Breast epithelium (tissue), 4 donors: Measurements from ENCODE around the gene MYOM3. TPM values are rescaled to one million over a fixed set of nuclear protein-coding genes. Genes with fewer than 3 reads are reported as not detected.
A peak's percentile ranks its signal among the peaks of the same experiment; 100 is the strongest.

Experiments
- DNase-seq, 2 donors: peaks; one replicate each; pipeline ENCODE4 v3.0.0-alpha.2; 2019; ENCODE audit warnings: low spot score in 2 of 2
- H3K27ac ChIP-seq, 2 donors: fragments of 200-600 bp; sonication (generic) in 1 of 2; one replicate each; pipeline ENCODE4 v1.5.1; 2016 to 2019; ENCODE audit warnings: mild to moderate bottlenecking in 1 of 2
- H3K27me3 ChIP-seq, 2 donors: fragments of 200-600 bp; sonication (generic) in 1 of 2; one replicate each; pipeline versions ENCODE4 v1.5.1 to v1.6.0; 2017 to 2019; ENCODE audit warnings: control low read depth in 1 of 2, mild to moderate bottlenecking in 1 of 2
- H3K36me3 ChIP-seq: fragments of 200-600 bp; one replicate; pipeline ENCODE4 v1.5.1; 2019
- H3K4me1 ChIP-seq, 2 donors: fragments of 200-600 bp; sonication (generic); one replicate each; pipeline ENCODE4 v1.5.1; 2016 to 2019; ENCODE audit warnings: control low read depth in 1 of 2
- H3K4me3 ChIP-seq, 3 donors: fragments of 200-600 bp; sonication (generic); 1 replicate in 2 of 3; 2 replicates in 1 of 3; pipeline ENCODE4 v1.5.1; 2016 to 2019; ENCODE audit warnings: mild to moderate bottlenecking in 3 of 3, moderate library complexity in 2 of 3
- H3K9me3 ChIP-seq, 2 donors: fragments of 200-600 bp; sonication (generic) in 1 of 2; one replicate each; pipeline ENCODE4 v1.5.1; 2016 to 2019; ENCODE audit warnings: control low read depth in 1 of 2
- POLR2A ChIP-seq: fragments of 450-650 bp; IDR thresholded peaks from one replicate; pipeline ENCODE4 v1.6.1; 2016; ENCODE audit warnings: antibody characterized with exemption, mild to moderate bottlenecking, moderate library complexity
- POLR2AphosphoS5 ChIP-seq, 3 donors: sonication (generic); formaldehyde crosslinking; IDR thresholded peaks; one replicate each; pipeline ENCODE4 v1.6.1; 2017; ENCODE audit warnings: antibody characterized with exemption in 3 of 3
- intact Hi-C: fragments of 100-400 bp; cut with DNase I; formaldehyde crosslinking; loops from one replicate; pipeline ENCODE4 v1.15.1; 2023; ENCODE audit warnings: low total_unique reads
- total RNA-seq, 3 donors: library from RNA; depleted of rRNA; stranded (reverse); fragments of >200 nt; gene quantifications; one replicate each; pipeline ENCODE4 v1.1.0, GENCODE V29; 2016
- TF ChIP-seq, protein P1 (sequence below), 3 donors: fragments of 450-650 bp; IDR thresholded peaks; one replicate each; pipeline ENCODE4 v1.5.1; 2016 to 2017; ENCODE audit warnings: antibody characterized with exemption in 3 of 3, mild to moderate bottlenecking in 3 of 3, moderate library complexity in 3 of 3

The MYOM3 gene
- total RNA-seq, 3 donors from 2014 or later = 0.32 to 0.98 (median 0.59) TPM

DNA sequence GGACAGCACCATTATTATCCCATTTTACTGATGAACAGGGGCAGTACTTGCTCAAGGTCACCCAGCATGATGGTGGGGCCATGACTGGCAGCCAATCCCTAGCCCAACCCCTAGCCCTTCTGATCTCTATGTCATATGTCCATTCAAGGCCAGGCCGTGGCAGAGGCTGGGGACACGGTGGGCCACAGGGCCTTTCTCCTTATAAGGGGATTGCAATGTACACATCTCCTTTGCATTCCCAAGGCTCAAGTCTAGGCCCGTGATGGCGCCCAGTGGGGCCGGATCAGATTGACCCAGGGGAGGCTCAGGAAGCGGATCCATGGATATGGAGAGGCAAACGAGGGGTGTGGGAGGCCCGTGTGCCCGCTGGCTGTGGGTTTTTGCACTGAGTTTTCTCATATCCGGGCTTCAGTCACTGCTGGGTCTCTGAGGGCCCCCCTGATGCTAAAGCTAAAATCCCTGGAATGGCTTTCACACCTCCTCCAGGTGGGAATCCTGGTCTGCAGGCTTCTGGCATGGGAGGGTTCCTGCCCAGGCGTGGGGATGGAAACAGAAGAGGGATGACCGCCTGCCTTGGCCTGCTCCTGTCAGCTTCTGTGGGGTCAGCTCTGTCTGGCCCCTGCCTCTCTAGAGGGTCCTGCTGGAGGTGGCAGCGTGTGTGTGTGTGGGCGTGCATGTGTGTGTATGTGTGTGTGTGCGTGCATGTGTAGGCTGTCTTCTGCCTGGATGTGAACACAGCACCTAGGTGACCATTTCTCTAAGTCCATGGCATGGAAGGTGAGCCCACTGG, 2.1 kb downstream of the MYOM3 start:
- Histone ChIP-seq H3K36me3 (no peaks in the 10 kb centered on the region), H3K27ac (peak overlapping the region in 1 of 2 donors; percentile 87), H3K4me3 (no peak overlapping the region), H3K9me3 (no peaks in the 10 kb centered on the region), H3K4me1 (peaks cover 0 to 4% of the 10 kb centered on the region in 2 donors), H3K27me3 (no peaks in the 10 kb centered on the region)
- no peak for TF ChIP-seq POLR2AphosphoS5 (IDR thresholded peaks at IDR 0.05)
- TF ChIP-seq, protein P1, sequence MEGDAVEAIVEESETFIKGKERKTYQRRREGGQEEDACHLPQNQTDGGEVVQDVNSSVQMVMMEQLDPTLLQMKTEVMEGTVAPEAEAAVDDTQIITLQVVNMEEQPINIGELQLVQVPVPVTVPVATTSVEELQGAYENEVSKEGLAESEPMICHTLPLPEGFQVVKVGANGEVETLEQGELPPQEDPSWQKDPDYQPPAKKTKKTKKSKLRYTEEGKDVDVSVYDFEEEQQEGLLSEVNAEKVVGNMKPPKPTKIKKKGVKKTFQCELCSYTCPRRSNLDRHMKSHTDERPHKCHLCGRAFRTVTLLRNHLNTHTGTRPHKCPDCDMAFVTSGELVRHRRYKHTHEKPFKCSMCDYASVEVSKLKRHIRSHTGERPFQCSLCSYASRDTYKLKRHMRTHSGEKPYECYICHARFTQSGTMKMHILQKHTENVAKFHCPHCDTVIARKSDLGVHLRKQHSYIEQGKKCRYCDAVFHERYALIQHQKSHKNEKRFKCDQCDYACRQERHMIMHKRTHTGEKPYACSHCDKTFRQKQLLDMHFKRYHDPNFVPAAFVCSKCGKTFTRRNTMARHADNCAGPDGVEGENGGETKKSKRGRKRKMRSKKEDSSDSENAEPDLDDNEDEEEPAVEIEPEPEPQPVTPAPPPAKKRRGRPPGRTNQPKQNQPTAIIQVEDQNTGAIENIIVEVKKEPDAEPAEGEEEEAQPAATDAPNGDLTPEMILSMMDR (IDR thresholded peaks at IDR 0.05) = no peak
- TF ChIP-seq POLR2A = no peak
- no peak for DNase-seq
- intact Hi-C loops = no loop called here

DNA sequence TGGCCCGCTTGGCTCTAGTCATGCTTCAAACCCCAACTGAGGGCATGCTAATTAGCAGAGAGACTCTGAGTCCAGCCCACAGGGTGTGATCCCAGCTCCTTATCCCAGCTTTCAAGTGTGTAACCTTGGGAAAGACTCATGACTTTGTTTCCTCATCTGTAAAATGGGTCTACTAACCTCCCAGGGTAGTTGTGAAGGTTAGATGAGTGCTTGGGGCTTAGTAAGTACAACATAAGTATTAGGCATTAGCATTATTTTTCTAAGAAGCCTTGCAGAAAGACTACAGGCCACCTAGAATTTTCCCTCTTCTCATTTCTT, 2.8 kb downstream of the MYOM3 start:
- H3K4me3 ChIP-seq = no peak overlapping the region
- TF ChIP-seq POLR2A (no peak), POLR2AphosphoS5 (IDR thresholded peaks at IDR 0.05) (no peak)
- TF ChIP-seq, protein P1 (IDR thresholded peaks at IDR 0.05) = no peak
- no peak for DNase-seq
- intact Hi-C loops = no loop called here
- no peaks in the 10 kb centered on the region for H3K9me3 ChIP-seq
- no peaks in the 10 kb centered on the region for H3K36me3 ChIP-seq
- H3K27ac ChIP-seq = no peak overlapping the region
- no peaks in the 10 kb centered on the region for H3K27me3 ChIP-seq
- H3K4me1 ChIP-seq = peaks cover 0 to 4% of the 10 kb centered on the region in 2 donors

GRCh38 chr1:24108334-24109165, 3.4 kb downstream of the MYOM3 start:
- Histone ChIP-seq H3K9me3 (no peaks in the 10 kb centered on the region), H3K27ac (no peak overlapping the region), H3K36me3 (no peaks in the 10 kb centered on the region), H3K4me1 (peaks cover 0 to 4% of the 10 kb centered on the region in 2 donors), H3K27me3 (no peaks in the 10 kb centered on the region), H3K4me3 (no peak overlapping the region)
- TF ChIP-seq, protein P1 (IDR thresholded peaks at IDR 0.05) = no peak
- TF ChIP-seq POLR2AphosphoS5 (IDR thresholded peaks at IDR 0.05) (no peak), POLR2A (no peak)
- intact Hi-C loops = no loop called here
- no peak for DNase-seq

GRCh38 chr1:24107462-24108138, 4.3 kb downstream of the MYOM3 start:
- Histone ChIP-seq H3K4me3 (no peak overlapping the region), H3K27me3 (no peaks in the 10 kb centered on the region), H3K9me3 (no peaks in the 10 kb centered on the region), H3K27ac (no peak overlapping the region), H3K36me3 (no peaks in the 10 kb centered on the region), H3K4me1 (peaks cover 0 to 4% of the 10 kb centered on the region in 2 donors)
- TF ChIP-seq POLR2AphosphoS5 (IDR thresholded peaks at IDR 0.05) (no peak), POLR2A (no peak)
- TF ChIP-seq, protein P1 (IDR thresholded peaks at IDR 0.05) = no peak
- intact Hi-C loops = no loop called here
- DNase-seq = no peak
